GM12874 (cell line): Measurements from ENCODE around the gene NADSYN1.

Source experiments
- TF ChIP-seq, protein P1 (sequence below): IDR thresholded peaks from 2 replicates; pipeline ENCODE4 v1.5.1; 2011; ENCODE audit warnings: low read depth, mild to moderate bottlenecking, control low read depth, low read length, moderate library complexity; ENCODE audit not compliant: insufficient read depth

The NADSYN1 gene

DNA sequence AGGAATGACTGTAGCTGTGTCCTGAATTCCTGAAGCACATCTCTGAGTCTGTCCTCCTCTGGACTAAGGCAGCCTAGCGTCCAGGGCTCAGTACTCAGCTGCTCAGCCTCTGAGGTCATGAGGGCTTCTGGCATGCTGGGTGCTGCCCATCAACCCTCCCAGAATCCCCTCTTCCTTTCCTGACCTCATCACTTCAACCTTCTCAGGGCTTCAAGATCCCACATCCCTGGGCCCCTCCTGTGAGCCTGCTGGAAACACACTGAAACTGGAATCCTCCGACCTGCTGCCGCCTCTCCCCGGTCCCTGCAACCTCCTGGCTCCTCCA lies 85.6 kb downstream of the NADSYN1 start:
- TF ChIP-seq, protein P1, sequence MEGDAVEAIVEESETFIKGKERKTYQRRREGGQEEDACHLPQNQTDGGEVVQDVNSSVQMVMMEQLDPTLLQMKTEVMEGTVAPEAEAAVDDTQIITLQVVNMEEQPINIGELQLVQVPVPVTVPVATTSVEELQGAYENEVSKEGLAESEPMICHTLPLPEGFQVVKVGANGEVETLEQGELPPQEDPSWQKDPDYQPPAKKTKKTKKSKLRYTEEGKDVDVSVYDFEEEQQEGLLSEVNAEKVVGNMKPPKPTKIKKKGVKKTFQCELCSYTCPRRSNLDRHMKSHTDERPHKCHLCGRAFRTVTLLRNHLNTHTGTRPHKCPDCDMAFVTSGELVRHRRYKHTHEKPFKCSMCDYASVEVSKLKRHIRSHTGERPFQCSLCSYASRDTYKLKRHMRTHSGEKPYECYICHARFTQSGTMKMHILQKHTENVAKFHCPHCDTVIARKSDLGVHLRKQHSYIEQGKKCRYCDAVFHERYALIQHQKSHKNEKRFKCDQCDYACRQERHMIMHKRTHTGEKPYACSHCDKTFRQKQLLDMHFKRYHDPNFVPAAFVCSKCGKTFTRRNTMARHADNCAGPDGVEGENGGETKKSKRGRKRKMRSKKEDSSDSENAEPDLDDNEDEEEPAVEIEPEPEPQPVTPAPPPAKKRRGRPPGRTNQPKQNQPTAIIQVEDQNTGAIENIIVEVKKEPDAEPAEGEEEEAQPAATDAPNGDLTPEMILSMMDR = no peak

DNA sequence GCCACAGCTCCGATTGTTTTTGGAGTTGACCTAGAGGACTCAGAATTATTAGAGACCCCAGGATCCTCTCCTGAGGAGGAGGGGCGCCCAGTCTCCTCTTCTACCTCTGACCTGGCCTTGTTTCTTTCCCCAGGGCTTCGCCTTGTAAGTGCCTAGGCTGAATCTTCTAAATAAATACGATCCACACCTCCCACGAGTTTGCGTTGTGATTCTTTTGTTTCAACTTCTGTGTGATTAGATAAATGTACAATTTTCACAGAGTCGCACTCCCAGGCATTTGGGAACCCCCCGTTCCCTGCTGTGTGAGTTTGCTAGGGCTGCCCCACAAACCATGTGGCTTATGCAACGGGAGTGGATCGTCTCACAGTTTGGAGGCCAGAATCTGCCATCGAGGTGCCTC lies 86.0 kb downstream of the NADSYN1 start:
- TF ChIP-seq, protein P1 = no peak

DNA sequence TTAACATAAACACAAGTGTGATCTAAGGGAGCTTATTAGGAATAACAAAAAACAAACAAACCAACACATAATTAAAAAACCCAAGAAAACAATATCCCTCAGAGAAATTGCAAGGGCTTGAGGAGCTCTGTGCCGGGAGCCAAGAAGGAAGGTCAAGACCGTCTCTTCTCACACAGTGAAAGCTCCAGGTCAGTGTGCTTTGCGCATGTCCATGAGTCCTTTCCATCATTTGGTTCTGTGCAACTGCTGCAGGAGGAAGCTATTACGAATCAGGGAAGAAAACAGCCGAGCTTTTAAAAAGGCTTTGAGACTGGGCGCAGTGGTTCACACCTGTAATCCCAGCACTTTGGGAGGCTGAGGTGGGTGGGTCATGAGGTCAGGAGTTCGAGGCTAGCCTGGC lies 89.4 kb downstream of the NADSYN1 start:
- TF ChIP-seq, protein P1 = no peak

GRCh38 chr11:71542879-71543777 lies 90.1 kb downstream of the NADSYN1 start:
- TF ChIP-seq, protein P1 = no peak

DNA sequence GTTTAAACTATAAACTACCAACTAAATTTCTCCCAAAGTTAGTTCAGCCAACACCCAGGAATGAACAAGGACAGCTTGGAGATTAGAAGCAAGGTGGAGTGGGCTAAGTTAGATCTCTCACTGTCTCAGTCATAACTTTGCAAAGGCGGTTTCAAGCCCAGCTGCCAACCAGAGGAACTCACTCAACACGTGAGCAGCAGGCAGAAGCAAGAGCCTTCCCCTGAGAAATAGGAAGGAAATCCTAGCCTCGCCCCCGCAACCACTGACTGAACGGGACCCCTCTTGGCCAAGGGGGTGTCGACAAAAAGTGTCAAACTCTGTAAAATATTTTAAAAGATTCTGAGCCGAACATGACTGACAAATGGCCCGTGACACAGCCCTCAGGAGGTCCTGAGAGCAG lies 90.9 kb downstream of the NADSYN1 start:
- TF ChIP-seq, protein P1 = no peak

DNA sequence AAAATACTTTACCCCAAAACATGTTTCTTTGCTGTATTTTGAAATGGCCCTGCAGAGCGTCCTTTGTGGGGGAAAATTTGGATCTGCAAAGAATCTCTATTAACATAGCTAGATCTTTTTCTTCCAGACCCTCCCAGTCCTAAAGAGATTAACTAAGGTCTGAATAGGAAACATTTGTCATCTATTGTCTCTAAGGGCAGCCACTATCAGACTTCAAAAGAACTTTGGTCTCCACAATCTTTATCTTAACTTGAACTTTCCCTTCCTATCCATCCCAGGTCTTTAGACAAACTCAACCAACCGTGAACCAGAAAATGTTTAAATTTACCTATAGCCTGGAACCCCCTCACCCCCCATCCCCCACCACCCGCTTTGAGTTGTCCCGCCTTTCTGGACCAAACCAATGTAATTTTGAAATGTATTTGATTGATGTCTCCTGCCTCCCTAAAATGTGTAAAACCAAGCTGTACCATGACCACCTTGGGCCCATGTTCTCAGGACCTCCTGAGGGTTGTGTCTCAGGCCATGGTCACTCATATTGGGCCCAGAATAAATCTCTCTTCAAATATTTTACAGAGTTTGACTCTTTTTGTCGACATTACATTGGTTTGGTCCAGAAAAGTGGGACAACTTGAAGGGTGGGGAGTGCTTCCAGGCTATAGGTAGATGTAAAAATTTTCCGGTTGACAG lies 91.7 kb downstream of the NADSYN1 start:
- TF ChIP-seq, protein P1 = no peak

- TF ChIP-seq, protein P1 = no peak
Observed at GRCh38 chr11:71545405-71545966, 92.5 kb downstream of the NADSYN1 start.
